ENCODE measurements around the gene ITGA1. TPM values are rescaled to one million over a fixed set of nuclear protein-coding genes. Genes with fewer than 3 reads are reported as not detected.

The ITGA1 gene
- polyA plus RNA-seq, 3 donors: 0.33 to 0.89 (median 0.79) TPM

DNA sequence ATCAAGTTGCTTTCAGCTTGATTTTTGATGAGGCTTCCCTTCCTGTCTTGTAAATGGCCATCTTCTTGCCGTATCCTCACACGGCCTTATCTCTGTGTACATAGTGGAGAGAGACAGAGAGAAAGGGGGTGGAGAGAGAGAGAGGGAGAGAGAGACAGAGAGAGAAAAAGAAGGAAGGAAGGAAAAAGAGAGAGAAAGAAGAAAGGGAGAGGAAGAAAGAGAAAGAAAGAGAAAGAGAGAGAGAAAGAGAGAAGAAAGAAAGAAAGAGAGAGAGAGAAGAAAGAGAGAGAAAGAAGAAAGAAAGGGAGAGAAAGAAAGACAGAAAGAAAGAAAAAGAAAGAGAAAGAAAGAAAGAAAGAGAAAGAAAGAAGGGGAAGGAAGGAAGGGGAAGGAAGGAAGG is 46.6 kb downstream of the ITGA1 start:
- DNase-seq: no peak
- intact Hi-C loops (cut with micrococcal nuclease): no loop called here
- H3K27ac ChIP-seq (ENCODE audit: low read depth in 1 of 2, low read length in 2 of 2): no peak overlapping the region
- H2AFZ ChIP-seq (ENCODE audit: insufficient read depth, low read depth, low read length, poor library complexity, severe bottlenecking): no peak overlapping the region
- no peak overlapping the region for H3K27ac Mint-ChIP-seq
- TF ChIP-seq, protein P1, sequence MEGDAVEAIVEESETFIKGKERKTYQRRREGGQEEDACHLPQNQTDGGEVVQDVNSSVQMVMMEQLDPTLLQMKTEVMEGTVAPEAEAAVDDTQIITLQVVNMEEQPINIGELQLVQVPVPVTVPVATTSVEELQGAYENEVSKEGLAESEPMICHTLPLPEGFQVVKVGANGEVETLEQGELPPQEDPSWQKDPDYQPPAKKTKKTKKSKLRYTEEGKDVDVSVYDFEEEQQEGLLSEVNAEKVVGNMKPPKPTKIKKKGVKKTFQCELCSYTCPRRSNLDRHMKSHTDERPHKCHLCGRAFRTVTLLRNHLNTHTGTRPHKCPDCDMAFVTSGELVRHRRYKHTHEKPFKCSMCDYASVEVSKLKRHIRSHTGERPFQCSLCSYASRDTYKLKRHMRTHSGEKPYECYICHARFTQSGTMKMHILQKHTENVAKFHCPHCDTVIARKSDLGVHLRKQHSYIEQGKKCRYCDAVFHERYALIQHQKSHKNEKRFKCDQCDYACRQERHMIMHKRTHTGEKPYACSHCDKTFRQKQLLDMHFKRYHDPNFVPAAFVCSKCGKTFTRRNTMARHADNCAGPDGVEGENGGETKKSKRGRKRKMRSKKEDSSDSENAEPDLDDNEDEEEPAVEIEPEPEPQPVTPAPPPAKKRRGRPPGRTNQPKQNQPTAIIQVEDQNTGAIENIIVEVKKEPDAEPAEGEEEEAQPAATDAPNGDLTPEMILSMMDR (IDR thresholded peaks at IDR 0.05): no peak
- WGBS (ENCODE audit: insufficient coverage): no CpG with 5 or more reads among the region's 2 CpGs
- no peak overlapping the region for H3K9ac ChIP-seq (ENCODE audit: insufficient read depth, low read length, poor library complexity, severe bottlenecking)
- no peaks in the 10 kb centered on the region for H3K27me3 ChIP-seq (ENCODE audit: control insufficient read depth in 2 of 2, insufficient read depth in 2 of 2, low read length in 2 of 2)
- no peaks in the 10 kb centered on the region for H4K20me1 ChIP-seq (ENCODE audit: insufficient read depth, low read length)
- H3K4me3 Mint-ChIP-seq: no peak overlapping the region
- H3K9me3 Mint-ChIP-seq: peaks cover 0 to 3% (median 0%) of the 10 kb centered on the region in 7 donors
- no peaks in the 10 kb centered on the region for H3K36me3 Mint-ChIP-seq
- peaks cover 12% of the 10 kb centered on the region for H3K4me1 Mint-ChIP-seq
- no peaks in the 10 kb centered on the region for H3K79me2 ChIP-seq (ENCODE audit: insufficient read depth, low read length)
- H3K4me3 ChIP-seq (replicated peaks in 1 of 3; ENCODE audit: low read depth in 2 of 3, low read length in 3 of 3): no peak overlapping the region
- no peaks in the 10 kb centered on the region for H3K9me3 ChIP-seq (replicated peaks in 1 of 2; ENCODE audit: control insufficient read depth in 1 of 2, insufficient read depth in 1 of 2, low read length in 2 of 2)
- H3K4me2 ChIP-seq (replicated peaks; ENCODE audit: extremely low read depth, low read length, poor library complexity, severe bottlenecking): no peak overlapping the region
- no peaks in the 10 kb centered on the region for H3K36me3 ChIP-seq (replicated peaks in 1 of 2; ENCODE audit: control insufficient read depth in 1 of 2, insufficient read depth in 2 of 2, low read length in 2 of 2)
- H3K27me3 Mint-ChIP-seq (ENCODE audit: low read depth in 3 of 3): peaks cover 0 to 2% (median 1%) of the 10 kb centered on the region in 3 donors
- peaks cover 4 to 6% of the 10 kb centered on the region in 2 donors for H3K4me1 ChIP-seq (ENCODE audit: control insufficient read depth in 1 of 2, insufficient read depth in 2 of 2, low read length in 2 of 2)

DNA sequence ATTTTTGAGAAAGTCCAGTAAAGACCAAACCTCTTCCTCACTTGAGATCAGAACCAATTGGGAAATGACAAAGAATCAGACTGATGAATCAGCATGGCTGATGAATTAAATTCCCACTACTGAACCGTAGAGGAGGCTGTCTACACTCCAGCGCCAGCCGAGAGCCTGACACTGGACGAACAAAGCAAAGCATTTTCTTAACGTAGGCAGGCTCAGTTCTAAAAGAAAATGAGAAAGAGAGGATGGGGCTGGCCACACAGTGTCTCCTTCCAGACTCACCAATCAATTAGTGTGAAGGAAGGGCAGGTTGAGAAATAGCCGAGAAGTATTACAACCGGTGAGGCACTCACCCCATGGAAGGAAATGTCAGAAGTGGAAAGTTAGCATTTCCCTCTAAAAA is 49.4 kb downstream of the ITGA1 start:
- no peaks in the 10 kb centered on the region for H3K36me3 ChIP-seq (replicated peaks in 1 of 2; ENCODE audit: control insufficient read depth in 1 of 2, insufficient read depth in 2 of 2, low read length in 2 of 2)
- no peaks in the 10 kb centered on the region for H3K9me3 ChIP-seq (replicated peaks in 1 of 2; ENCODE audit: control insufficient read depth in 1 of 2, insufficient read depth in 1 of 2, low read length in 2 of 2)
- peaks cover 0 to 3% (median 0%) of the 10 kb centered on the region in 7 donors for H3K9me3 Mint-ChIP-seq
- no peak overlapping the region for H3K27ac Mint-ChIP-seq
- intact Hi-C loops (cut with micrococcal nuclease): no loop called here
- no peak overlapping the region for H3K9ac ChIP-seq (ENCODE audit: insufficient read depth, low read length, poor library complexity, severe bottlenecking)
- H3K4me3 ChIP-seq (replicated peaks in 1 of 3; ENCODE audit: low read depth in 2 of 3, low read length in 3 of 3): no peak overlapping the region
- no peaks in the 10 kb centered on the region for H3K36me3 Mint-ChIP-seq
- no peak overlapping the region for H2AFZ ChIP-seq (ENCODE audit: insufficient read depth, low read depth, low read length, poor library complexity, severe bottlenecking)
- H3K4me1 ChIP-seq (ENCODE audit: control insufficient read depth in 1 of 2, insufficient read depth in 2 of 2, low read length in 2 of 2): peaks cover under 1% of the 10 kb centered on the region in 2 donors
- H3K27ac ChIP-seq (ENCODE audit: low read depth in 1 of 2, low read length in 2 of 2): no peak overlapping the region
- 96% methylated on average over 5 of the region's 7 CpGs for WGBS (ENCODE audit: insufficient coverage)
- H3K4me1 Mint-ChIP-seq: peaks cover 2% of the 10 kb centered on the region
- peaks cover 0 to 2% (median 1%) of the 10 kb centered on the region in 3 donors for H3K27me3 Mint-ChIP-seq (ENCODE audit: low read depth in 3 of 3)
- TF ChIP-seq, protein P1 (IDR thresholded peaks at IDR 0.05): no peak
- H3K4me3 Mint-ChIP-seq: no peak overlapping the region
- no peaks in the 10 kb centered on the region for H4K20me1 ChIP-seq (ENCODE audit: insufficient read depth, low read length)
- no peaks in the 10 kb centered on the region for H3K27me3 ChIP-seq (ENCODE audit: control insufficient read depth in 2 of 2, insufficient read depth in 2 of 2, low read length in 2 of 2)
- no peak for DNase-seq
- H3K79me2 ChIP-seq (ENCODE audit: insufficient read depth, low read length): no peaks in the 10 kb centered on the region
- H3K4me2 ChIP-seq (replicated peaks; ENCODE audit: extremely low read depth, low read length, poor library complexity, severe bottlenecking): no peak overlapping the region

All from CD14-positive monocyte (primary cell).